Loucy (cell line): Measurements from ENCODE around the gene KIAA1614.

Experiments used
- H2AFZ ChIP-seq: fragments of 200-600 bp; sonication (generic); 2 replicates; pipeline ENCODE4 v1.6.0; 2016; ENCODE audit warnings: antibody characterized with exemption, mild to moderate bottlenecking, low read length, moderate library complexity
- H3F3A ChIP-seq: fragments of 200-600 bp; 2 replicates; pipeline ENCODE4 v1.6.0; 2016; ENCODE audit warnings: antibody characterized with exemption, low read depth, mild to moderate bottlenecking
- H3K27me3 ChIP-seq: fragments of 200-600 bp; sonication (generic); 2 replicates; pipeline ENCODE4 v1.6.1; 2014; ENCODE audit warnings: low read length, mild to moderate bottlenecking; ENCODE audit not compliant: insufficient read depth, poor library complexity, severe bottlenecking
- H3K36me3 ChIP-seq: fragments of 200-600 bp; sonication (generic); 2 replicates; pipeline ENCODE4 v1.6.1; 2016; ENCODE audit warnings: low read length; ENCODE audit not compliant: insufficient read depth
- H3K4me1 ChIP-seq: fragments of 200-600 bp; sonication (generic); 2 replicates; pipeline ENCODE4 v1.5.1; 2014; ENCODE audit warnings: low read length, mild to moderate bottlenecking; ENCODE audit not compliant: insufficient read depth, poor library complexity, severe bottlenecking
- H3K4me2 ChIP-seq: fragments of 200-600 bp; sonication (generic); 2 replicates; pipeline ENCODE4 v1.6.0; 2014; ENCODE audit warnings: antibody characterized with exemption, low read length, low read depth, mild to moderate bottlenecking; ENCODE audit not compliant: poor library complexity, severe bottlenecking
- H3K4me3 ChIP-seq: fragments of 200-600 bp; sonication (generic); 2 replicates; pipeline ENCODE4 v1.5.1; 2014; ENCODE audit warnings: low read length, mild to moderate bottlenecking, mixed read lengths; ENCODE audit not compliant: poor library complexity, severe bottlenecking
- H3K79me2 ChIP-seq: fragments of 200-600 bp; sonication (generic); 2 replicates; pipeline ENCODE4 v1.6.1; 2014; ENCODE audit warnings: low read length; ENCODE audit not compliant: insufficient read depth
- H3K9ac ChIP-seq: fragments of 200-600 bp; sonication (generic); 2 replicates; pipeline ENCODE4 v1.6.0; 2014; ENCODE audit warnings: mild to moderate bottlenecking, low read depth, low read length, moderate library complexity; ENCODE audit not compliant: poor library complexity, severe bottlenecking
- H3K9me2 ChIP-seq: fragments of 200-600 bp; sonication (generic); replicated peaks from 2 replicates; pipeline ENCODE4 v1.6.1; 2016; ENCODE audit warnings: low read depth, low read length, mixed read lengths
- H3K9me3 ChIP-seq: fragments of 200-600 bp; sonication (generic); 2 replicates; pipeline ENCODE4 v1.6.1; 2014; ENCODE audit warnings: mild to moderate bottlenecking, antibody characterized with exemption, low read length, low read depth; ENCODE audit not compliant: insufficient read depth
- H4K20me1 ChIP-seq: fragments of 200-600 bp; sonication (generic); 2 replicates; pipeline ENCODE4 v1.6.0; 2014; ENCODE audit warnings: antibody characterized with exemption, low read length, mild to moderate bottlenecking; ENCODE audit not compliant: insufficient read depth, poor library complexity, severe bottlenecking
- EZH2phosphoT487 ChIP-seq: fragments of 200-600 bp; IDR thresholded peaks from 2 replicates; pipeline ENCODE4 v1.6.1; 2018; ENCODE audit warnings: antibody characterized with exemption, mild to moderate bottlenecking, moderate library complexity, borderline replicate concordance
- TF ChIP-seq, protein P1 (sequence below): fragments of 200-600 bp; sonication (generic); conservative IDR thresholded peaks from 2 replicates; pipeline ENCODE4 v1.5.1; 2014; ENCODE audit warnings: mild to moderate bottlenecking, antibody characterized with exemption, low read length

The KIAA1614 gene

DNA sequence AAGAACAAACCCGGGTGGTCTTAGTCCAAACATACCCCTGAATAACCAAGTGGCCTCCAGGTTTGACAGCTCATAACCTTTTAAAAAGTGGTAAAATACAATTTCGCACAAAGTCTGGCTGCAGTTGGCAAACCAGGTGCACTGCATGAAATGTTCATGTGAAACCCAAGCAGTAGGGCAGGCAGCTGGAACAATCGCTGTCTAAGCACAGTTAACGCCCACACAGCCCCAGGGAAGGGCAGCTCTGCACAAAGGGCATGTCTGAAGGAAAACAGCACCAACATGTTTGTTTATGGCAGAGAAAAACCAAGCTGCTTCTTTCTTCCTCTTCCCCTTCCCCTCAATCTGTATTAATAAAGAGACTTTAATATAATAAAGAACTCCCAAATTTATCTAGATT, 49.5 kb downstream of the KIAA1614 start:
- Histone ChIP-seq H3K36me3 (peaks cover 47% of the 10 kb centered on the region; the same call in 1 of the 2 replicates), H2AFZ (no peak overlapping the region), H3K9me3 (no peaks in the 10 kb centered on the region), H3K27me3 (no peaks in the 10 kb centered on the region), H3K4me2 (no peak overlapping the region), H3K4me3 (no peak overlapping the region), H3K4me1 (no peaks in the 10 kb centered on the region), H3K9me2 (no peaks in the 10 kb centered on the region), H4K20me1 (no peaks in the 10 kb centered on the region), H3F3A (no peaks in the 10 kb centered on the region), H3K79me2 (no peaks in the 10 kb centered on the region), H3K9ac (no peak overlapping the region)
- TF ChIP-seq, protein P1, sequence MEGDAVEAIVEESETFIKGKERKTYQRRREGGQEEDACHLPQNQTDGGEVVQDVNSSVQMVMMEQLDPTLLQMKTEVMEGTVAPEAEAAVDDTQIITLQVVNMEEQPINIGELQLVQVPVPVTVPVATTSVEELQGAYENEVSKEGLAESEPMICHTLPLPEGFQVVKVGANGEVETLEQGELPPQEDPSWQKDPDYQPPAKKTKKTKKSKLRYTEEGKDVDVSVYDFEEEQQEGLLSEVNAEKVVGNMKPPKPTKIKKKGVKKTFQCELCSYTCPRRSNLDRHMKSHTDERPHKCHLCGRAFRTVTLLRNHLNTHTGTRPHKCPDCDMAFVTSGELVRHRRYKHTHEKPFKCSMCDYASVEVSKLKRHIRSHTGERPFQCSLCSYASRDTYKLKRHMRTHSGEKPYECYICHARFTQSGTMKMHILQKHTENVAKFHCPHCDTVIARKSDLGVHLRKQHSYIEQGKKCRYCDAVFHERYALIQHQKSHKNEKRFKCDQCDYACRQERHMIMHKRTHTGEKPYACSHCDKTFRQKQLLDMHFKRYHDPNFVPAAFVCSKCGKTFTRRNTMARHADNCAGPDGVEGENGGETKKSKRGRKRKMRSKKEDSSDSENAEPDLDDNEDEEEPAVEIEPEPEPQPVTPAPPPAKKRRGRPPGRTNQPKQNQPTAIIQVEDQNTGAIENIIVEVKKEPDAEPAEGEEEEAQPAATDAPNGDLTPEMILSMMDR = no peak
- no peak for TF ChIP-seq EZH2phosphoT487

DNA sequence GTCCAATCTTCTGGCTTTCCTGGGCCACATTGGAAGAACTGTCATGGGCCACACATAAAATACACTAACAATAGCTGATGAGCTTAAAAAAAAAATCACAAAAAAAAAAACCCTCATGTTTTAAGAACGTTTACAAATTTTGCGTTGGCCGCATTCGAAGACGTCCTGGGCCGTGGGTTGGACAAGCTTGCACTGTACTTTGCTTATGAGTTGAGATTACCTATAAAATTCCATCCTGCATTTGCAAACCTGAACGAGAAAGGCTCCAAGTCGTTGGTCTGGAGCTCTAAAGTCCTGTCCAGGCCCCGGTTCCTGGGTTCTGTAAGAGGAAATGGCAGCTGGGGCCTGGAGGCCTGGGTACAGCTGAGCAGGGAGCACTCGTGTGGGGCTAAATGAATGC, 51.4 kb downstream of the KIAA1614 start:
- Histone ChIP-seq H3F3A (no peaks in the 10 kb centered on the region), H3K4me1 (no peaks in the 10 kb centered on the region), H3K4me3 (no peak overlapping the region), H3K27me3 (no peaks in the 10 kb centered on the region), H2AFZ (no peak overlapping the region), H4K20me1 (no peaks in the 10 kb centered on the region), H3K36me3 (peaks cover 43% of the 10 kb centered on the region; the same call in 1 of the 2 replicates), H3K9me3 (no peaks in the 10 kb centered on the region), H3K9ac (no peak overlapping the region), H3K4me2 (no peak overlapping the region), H3K79me2 (no peaks in the 10 kb centered on the region), H3K9me2 (no peaks in the 10 kb centered on the region)
- TF ChIP-seq, protein P1 = no peak
- no peak for TF ChIP-seq EZH2phosphoT487

DNA sequence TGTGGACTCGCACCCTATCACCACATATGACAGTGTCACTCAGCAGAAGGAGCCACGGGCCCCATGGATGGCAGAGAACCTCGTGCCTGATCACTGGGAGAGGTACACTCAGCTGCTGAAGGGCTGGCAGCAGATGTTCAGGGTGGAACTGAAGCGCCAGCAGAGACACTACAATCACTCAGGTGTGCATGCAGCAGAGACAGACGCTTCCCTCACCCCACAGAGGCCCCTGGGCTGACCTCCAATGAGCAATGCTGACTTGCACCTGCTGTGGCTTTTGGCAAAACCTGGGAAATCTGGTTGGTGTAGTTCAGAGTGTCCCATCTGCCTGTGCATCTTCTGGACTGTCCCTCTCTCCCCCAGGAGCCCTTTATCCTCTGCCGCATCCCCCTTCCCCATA, 51.9 kb downstream of the KIAA1614 start:
- H3K9me2 ChIP-seq = no peaks in the 10 kb centered on the region
- peaks cover 44% of the 10 kb centered on the region; the same call in 1 of the 2 replicates for H3K36me3 ChIP-seq
- no peak overlapping the region for H3K9ac ChIP-seq
- no peak overlapping the region for H2AFZ ChIP-seq
- H4K20me1 ChIP-seq = no peaks in the 10 kb centered on the region
- H3K9me3 ChIP-seq = no peaks in the 10 kb centered on the region
- no peaks in the 10 kb centered on the region for H3F3A ChIP-seq
- no peak overlapping the region for H3K4me3 ChIP-seq
- H3K27me3 ChIP-seq = no peaks in the 10 kb centered on the region
- H3K4me2 ChIP-seq = no peak overlapping the region
- TF ChIP-seq EZH2phosphoT487 = no peak
- TF ChIP-seq, protein P1 = no peak
- no peaks in the 10 kb centered on the region for H3K79me2 ChIP-seq
- no peaks in the 10 kb centered on the region for H3K4me1 ChIP-seq
